ENCODE measurements around the gene PLBD1.
A peak's percentile ranks its signal among the peaks of the same experiment; 100 is the strongest.

The PLBD1 gene, protein sequence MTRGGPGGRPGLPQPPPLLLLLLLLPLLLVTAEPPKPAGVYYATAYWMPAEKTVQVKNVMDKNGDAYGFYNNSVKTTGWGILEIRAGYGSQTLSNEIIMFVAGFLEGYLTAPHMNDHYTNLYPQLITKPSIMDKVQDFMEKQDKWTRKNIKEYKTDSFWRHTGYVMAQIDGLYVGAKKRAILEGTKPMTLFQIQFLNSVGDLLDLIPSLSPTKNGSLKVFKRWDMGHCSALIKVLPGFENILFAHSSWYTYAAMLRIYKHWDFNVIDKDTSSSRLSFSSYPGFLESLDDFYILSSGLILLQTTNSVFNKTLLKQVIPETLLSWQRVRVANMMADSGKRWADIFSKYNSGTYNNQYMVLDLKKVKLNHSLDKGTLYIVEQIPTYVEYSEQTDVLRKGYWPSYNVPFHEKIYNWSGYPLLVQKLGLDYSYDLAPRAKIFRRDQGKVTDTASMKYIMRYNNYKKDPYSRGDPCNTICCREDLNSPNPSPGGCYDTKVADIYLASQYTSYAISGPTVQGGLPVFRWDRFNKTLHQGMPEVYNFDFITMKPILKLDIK

DNA sequence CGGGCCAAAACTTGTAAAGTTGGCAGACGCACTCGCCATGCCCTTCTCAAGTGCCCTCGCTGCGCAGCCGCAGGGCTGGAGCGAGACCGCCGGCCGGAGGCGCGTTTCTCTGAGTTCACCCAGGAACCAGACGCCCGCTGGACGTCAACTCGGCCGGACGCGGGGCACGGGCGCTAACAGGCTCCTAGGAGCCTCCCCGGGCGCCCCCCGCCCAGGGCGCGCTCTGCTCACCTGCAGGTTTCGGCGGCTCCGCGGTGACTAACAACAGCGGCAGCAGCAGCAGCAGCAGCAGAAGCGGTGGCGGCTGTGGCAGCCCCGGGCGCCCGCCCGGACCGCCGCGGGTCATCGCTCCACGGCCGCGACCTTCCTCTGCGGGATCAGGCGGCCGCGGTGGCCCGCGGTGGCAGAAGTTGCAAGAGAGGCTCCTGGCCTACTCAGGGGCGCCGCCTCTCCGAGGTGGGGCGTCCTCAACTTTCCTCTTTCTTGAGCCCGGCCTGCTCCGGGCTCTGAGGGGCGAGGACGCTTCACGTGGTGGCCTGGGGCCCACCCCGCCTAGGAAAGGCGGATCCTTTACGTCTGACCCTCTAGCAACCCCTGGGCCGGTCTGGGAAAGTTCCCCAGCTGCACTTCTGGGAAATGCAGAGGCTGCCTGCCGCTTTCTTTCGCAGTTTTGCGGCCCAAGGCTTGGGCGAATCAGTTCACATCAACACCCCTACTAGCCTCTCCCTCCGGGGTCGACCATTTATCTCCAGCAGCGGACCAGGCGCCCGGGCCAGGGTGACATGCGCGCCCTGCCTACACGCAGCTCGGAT is at the start of gene PLBD1:
Gene PLBD1, minus strand, starts transcription at position 533 of the 812 bp plus-strand sequence. Its CDS starts 187 bp downstream, at position 346.
- peak in 9 of 14 donors; percentile 14 to 68 (median 44) for DNase-seq

DNA sequence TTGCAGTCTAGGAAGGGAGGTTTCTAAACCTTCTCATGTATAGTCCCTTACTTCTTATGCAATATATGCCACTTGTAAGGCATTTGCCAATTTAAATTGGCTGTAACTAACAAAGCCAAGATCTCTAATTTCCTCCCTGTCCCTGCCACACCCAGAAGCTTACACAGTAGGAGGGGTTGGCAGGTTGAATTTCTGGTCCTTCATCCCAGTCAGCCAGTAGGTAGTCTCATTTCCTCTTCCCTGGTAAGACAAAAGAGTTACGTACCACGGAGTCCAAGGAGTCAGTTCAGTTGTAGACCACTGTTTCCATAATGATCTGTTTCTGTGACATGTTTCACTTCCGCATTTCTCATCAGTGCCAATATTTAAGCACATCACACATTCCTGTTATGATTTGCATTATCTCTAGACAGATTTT is 47.0 kb upstream of the PLBD1 start:
- DNase-seq = no peak

DNA sequence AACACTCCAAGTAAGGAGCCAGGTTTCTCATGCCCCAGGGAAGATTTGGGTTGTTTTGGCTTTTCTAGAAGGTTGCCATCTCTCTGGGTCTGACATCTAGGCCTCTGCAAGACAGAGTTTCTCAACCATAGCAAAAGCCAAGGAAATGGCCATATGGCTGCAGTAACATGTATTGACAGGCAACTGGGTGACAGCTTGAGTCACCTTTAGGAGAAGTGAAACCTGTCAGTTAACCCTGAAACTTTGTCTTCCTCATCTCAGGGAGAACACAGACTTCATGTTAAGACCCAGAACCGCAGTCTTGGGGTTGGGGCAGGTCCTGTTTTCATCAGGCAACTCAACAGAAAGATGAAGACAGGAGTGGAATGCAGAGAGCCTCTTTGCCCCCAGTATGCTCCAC is 46.0 kb upstream of the PLBD1 start:
- DNase-seq = no peak

DNA sequence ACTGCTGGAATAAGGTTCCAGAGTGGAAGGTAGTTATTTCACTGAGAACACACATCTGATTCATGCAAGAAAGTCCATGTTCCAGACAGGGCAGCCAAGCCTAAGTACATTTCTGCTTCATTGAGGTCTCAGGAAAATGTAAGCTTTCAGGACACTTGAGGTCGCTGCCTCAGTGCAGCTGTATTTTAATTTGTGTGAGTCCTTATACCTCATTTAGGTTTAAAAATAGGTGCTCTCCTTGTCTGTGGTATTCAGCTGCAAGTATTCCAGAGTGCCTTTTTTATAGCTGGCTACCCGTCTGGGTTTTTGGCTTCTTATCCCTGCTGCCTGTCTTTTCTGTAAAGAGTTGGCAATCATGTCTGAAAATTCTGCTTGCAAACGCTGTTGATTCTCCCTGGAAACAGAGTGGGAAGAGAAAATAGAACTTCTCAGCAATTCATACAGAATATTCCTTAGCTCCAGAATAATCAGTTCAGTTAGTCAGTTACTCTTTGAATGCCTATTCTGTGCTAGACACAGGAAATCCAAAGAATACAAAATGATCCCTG is 45.3 kb upstream of the PLBD1 start:
- DNase-seq = peak in 1 of 14 donors; percentile 6

DNA sequence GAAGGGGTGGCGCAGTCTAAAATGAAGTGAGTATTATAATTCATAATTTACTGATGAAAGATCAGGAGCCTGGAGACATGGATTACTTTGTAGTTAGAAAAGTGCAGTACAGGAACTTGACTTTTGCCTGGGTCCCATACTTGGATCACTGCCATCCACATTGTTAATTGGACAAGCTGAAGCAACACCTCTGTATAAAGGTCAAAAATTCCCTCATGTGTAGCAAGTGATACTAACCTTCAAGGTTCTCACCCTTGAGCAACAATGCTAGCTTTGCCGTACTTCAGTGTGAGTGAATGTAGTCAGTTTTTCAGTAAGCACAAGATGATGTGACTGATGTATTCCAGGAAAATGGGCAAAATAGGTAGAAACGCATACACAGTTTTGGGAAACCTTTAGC is 44.6 kb upstream of the PLBD1 start:
- no peak for DNase-seq

DNA sequence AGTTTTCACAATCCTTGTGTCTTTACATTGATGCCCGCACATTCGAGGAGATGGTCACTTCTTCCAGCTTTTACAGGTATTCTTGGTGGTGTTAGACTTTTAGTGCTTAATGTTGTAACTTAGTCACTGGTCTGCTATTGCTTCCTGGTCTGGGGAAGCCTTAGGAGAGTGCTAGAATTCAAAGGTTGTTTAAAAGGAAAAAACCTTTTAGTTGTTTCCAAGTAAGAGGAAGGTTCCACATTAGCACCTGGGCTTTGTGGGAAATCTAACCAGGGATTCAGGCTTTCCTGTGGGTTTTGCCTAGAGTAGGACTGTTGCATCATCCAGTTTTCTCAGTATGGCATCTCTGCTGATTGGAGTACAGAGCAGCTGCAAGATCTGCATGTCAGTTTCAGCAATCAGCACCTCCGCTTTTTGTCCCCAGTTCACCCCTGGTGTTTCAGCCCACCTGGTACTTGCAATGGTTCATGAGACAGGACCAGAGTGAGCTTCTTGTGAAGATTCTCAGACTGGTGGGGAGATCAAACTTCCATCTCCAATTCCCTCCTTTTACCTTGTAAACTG is 44.0 kb upstream of the PLBD1 start:
- no peak for DNase-seq

DNA sequence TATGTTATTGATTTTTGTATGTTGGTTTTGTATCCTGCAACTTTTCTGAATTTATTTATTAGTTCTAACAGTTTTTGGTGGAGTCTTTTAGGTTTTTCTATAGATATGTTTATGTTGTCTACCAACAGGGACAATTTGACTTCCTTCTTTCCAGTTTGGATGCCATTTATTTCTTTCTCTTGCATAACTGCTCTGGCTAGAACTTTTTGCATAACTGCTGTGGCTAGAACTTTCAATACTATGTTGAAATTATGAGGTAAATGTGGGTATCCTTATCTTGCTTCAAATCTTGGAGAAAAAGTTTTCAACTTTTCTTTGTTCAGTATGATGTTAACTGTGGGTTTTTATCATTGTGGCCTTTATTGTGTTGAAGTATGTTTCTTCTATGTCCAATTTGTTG is 39.9 kb upstream of the PLBD1 start:
- DNase-seq = no peak

DNA sequence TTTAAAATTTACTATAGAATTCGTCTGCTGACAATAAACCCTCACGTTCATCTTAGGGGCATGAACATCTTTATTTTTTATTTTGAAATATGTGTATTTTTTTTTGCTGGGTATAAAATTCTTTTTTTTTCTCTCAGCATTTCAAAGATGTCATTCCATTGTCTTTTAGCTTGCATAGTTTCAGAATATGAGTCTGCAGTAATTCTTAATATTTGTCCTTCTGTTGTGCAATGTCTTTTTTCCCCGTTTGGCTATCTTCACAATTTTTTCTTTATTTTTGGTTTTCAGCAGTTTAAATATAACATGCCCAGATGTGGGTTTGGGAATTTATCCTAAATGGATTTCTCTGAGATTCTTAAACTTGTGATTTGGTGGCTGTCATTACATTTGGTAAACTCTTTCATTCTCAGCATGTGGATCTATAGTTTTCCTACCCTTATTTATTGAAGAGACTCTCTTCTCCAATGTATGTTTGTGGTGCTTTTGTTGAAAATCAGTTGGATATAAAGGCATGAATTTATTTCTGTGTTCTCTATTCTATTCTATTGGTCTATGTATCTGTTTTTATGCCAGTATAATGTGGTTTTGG is 37.8 kb upstream of the PLBD1 start:
- DNase-seq = no peak

DNA sequence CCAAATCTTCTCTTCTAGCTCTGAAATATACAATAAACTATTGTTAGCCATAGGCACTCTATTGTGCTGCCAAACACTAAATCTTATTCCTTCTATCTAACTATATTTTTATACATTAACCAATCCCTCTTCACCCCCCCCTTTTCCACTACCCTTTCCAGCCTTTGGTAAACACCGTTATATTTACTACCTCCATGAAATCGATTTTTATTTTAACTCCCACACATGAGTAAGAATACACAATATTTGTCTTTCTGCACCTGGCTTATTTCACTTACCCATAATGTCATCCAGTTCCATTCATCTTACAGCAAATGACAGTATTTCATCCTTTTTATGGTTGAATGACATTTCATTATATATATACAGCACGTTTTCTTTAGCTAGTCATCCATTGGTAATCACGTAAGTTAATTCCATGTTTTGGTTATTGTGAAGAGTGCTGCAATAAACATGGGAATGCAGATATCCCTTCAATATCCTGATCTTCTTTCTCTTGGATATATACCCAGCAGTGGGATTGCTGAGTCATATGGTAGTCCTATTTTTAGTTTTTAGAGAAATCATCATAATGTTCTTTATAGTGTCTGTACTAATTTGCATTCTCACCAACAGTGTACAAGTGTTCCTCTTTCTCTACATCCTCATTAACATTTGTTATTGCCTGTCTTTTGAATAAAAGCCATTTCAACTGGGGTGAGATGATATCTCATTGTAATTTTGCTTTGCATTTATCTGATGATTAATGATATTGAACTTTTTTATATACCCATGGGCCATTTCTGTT is 34.2 kb upstream of the PLBD1 start:
- DNase-seq = no peak

DNA sequence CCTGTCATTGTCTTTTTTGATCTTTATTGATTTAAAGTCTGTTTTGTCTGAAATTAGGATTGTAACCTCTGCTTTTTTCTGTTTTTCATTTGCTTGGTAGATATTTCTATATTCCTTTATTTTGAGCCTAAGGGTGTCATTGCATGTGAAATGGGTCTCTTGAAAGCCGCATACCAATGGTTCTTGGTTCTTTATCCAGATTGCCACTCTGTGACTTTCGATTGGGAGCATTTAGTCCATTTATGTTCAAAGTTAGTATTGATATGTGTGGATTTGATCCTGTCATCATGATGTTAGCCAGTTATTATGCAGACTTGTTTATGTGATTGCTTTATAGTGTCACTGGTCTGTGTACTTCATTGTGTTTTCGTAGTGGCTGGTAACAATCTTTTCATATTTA is 29.8 kb upstream of the PLBD1 start:
- no peak for DNase-seq

DNA sequence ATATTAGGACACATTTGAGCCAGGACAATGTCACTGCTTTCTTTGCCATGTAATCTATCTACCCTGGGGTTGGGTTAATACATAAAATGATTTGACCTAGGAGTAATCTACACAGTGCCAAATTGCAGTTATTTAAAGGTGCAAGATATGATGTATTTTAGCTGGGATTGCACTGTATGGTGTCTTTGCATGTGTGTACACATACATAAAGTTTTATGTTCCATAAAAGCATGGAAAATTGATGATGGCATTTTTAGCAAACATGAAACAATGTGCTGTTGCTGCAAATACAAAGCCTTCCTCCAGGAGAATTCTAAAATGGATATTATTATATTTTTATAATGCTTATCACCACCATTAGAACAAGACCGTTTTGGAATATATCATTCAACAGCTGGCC is 24.0 kb upstream of the PLBD1 start:
- DNase-seq = no peak

DNA sequence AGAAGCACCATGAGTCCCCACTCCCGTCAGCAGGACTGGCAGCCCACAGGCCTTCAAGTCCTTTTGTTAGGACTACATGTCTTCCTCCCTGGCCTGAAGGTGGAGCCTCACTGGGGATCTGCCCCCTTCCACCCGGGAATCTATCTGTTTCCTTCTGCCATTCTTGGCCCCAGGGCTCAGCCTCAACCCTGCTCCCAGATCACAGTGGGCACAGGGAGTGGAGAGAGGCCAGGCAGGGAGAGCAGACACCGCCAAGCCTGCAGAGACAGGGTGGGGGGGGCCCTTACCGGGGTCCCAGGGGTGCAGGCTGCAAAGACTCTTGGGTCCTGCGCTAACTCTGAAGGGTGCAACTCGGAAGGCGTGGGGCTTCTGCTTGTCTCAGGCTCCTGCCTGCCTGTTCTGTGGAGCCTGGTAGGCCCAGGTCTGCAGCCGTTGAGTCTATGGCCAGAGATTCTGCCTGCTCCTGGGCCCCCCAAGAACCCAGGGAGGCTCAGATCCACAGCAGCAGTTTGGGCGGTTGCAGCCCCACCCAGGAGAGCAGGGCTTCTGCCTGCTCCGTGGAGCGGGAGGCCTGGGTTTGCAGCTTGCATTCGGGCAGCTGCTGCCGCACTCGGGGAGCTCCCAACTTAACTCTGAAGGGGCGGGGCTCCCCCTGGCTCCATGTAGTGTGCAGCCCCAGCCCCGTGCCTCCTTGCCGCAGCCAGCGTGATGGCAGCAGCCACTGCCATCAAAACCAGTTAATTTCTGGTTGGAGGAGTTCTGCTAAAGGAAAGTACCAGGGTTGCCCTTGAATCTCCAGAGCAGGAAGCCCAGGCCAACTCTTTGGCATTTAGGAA is 21.7 kb upstream of the PLBD1 start:
- no peak for DNase-seq

DNA sequence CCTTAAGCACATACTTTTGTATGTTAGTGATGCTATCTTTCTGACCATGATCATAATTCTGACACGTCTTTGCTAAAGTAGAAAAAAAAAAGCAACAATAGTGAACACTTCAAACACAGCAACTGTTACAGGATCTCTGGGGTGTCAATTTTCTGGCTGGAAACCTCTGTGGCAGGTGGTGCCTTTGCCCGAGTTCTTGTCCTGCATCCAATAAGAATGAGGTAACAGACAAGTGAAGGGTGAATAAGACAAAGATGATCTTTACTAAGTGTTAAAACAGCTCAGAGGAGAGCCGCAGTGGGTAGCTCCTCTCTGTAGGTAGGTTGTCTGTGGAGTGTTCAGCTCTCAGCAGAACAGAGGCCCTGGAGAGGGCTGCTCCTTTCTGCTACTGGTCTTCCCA is 20.9 kb upstream of the PLBD1 start:
- no peak for DNase-seq

DNA sequence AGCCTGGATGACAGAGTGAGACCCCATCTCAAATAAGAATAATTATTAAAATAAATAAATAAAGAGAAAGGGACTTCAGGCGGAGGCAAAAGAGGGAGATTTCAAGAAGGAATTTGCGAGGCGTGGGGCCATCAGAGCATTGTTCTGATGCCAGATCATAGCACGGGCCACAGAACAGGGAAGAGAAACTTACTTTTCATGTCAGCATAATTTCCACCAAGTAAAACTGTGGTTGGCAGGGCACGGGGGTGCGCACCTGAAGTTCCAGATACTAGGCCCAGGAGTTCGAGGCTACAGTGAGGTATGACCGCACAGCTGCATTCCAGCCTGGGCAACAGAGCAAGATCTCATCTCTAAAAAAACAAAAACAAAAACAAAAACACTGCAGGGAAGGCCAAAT is 11.0 kb upstream of the PLBD1 start:
- no peak for DNase-seq

DNA sequence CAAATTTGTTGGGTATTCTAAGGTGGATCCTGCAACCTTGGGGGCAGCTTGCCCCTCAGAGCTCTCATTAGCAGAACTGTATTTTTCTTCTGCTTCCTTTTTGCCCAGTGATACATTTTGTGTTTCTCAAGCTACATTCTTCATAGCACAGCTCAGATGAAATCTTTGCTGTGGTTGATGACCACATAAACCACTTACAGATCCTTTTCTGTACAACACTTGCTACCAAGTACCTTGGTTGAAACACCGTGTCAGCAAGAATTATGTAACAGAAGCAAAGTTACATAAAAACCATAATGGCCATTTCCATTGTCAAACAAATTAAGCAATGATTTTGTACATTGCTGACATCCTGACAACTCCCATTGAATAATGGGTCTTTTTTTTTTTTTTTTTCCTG is 9.7 kb upstream of the PLBD1 start:
- no peak for DNase-seq

DNA sequence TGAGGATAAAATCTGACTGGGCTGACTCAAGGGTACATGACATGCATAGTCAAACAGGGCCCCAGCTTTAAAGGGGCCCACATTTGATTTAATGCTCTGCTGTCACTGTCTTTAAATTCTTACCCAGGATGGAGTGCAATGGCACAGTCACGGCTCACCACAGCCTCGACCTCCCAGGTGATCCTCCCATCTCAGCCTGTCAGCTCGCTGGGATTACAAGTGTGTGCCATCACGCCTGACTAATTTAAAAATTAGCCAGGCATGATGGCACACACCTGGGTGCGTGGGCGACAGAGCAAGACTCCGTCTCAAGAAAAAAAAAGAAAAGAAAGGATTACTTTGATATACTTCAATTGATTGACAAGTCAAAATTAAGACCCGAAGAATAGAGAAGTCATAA is 9.2 kb upstream of the PLBD1 start:
- no peak for DNase-seq

DNA sequence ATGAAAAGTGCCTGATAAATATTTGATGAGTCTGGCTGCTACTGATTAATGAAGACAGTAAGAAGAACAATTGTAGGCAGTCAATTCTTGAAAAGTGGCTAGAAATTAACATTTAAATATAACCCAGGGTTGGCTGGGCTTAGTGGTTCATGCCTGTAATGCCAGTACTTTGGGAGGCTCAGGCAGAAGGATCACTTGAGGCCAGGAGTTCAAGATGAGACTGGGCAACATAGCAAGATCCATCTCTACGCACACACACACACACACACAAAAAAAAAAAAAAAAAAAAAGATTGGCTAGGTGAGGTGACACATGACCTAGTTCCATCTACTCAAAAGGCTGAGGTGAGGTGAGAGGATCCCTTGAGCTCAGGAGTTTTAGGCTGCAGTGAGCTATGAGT is 7.9 kb upstream of the PLBD1 start:
- DNase-seq = no peak

DNA sequence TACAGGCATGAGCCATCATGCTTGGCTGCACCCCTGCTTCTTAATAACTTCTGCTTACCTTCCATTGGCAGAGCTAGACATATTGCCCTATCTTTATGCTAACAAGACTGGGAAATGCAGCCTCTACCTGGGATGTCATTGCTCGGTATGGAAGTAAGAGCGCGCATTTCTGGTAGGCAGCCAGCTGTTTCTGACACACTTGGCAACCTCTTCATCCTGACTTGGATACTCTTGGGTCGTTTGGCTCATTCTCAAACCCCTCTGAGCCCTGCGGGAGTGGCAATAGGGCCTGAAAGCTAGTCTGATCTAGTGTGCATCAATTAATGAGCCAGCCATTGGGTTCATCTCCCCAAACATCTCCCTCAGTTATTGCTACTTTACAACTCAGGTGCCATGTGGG is 5.4 kb upstream of the PLBD1 start:
- DNase-seq = no peak

DNA sequence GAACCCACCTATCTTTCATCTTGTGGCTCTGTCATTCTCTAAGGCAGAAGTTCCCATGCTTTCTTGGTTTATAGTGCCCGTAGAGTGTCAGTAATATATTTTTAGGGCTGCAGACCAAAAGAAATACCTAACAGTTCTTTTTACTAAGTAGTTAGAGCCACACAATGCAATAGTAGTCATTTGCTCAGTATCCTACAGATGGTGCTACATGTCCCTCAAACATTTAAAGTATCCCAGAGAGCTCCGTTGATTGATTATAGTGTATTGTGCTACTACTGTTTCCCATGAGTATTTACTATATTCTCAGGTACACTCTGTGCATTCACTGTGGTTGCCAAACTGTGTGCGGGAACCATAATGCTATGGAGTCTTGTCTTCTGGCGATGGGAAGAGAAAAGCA is 4.7 kb upstream of the PLBD1 start:
- no peak for DNase-seq

DNA sequence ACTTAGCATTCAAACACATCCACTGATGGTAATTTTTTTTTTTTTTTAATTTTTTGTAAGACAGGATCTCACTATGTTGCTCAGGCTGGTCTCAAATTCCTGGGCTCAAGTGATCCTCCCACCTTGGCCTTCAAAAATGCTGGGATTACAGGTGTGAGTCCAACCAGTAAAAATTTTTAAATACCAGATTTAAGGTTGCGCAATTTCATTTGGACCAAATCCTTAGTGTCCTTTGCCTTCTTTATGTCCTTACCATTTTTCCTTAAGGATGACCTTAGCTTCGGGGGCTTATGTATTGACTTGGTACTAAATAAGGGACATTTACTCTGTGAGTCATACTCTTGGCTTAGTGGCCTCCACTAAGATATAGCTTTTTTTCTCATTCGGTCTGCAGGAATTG is 4.1 kb upstream of the PLBD1 start:
- no peak for DNase-seq

DNA sequence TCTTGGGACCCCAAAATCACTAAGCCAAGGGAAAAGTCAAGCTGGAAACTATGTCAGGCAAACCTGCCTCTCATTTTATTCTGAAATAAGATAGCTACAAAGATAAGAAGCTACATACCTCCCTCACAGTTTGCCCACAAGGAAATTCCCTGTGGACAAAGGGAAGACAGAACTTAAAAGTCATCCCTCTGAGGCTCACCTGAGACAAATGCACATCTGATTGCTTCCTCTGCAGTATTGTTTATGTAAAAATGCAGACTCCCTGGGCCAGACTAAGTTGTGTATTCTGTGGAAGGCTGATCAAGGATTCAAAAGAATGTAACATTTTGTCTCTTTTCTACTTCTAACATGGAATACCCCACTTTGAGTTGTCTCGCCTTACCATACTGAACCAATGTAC is 2.5 kb upstream of the PLBD1 start:
- no peak for DNase-seq
